Activated naive CD8-positive, alpha-beta T cell treated with anti-CD3 and anti-CD28 coated beads for 36 hours (primary cell): ENCODE measurements around the gene ZNF385A. TPM values are rescaled to one million over a fixed set of nuclear protein-coding genes. Genes with fewer than 3 reads are reported as not detected.

Experiments used
- DNase-seq: peaks from one replicate; pipeline ENCODE4 v3.0.0; 2021
- H3K27ac Mint-ChIP-seq: one replicate; pipeline ENCODE4 v1.8.0; 2022; ENCODE audit warnings: mild to moderate bottlenecking, moderate library complexity, mixed read lengths
- H3K27me3 Mint-ChIP-seq: one replicate; pipeline ENCODE4 v1.8.0; 2022; ENCODE audit warnings: mild to moderate bottlenecking, mixed read lengths
- H3K36me3 Mint-ChIP-seq: one replicate; pipeline ENCODE4 v1.8.0; 2021; ENCODE audit warnings: mild to moderate bottlenecking, mixed read lengths
- H3K4me1 Mint-ChIP-seq: one replicate; pipeline ENCODE4 v1.8.0; 2021; ENCODE audit warnings: mixed read lengths
- H3K4me3 Mint-ChIP-seq: one replicate; pipeline ENCODE4 v1.8.0; 2022; ENCODE audit warnings: mild to moderate bottlenecking, moderate library complexity, mixed read lengths
- H3K9me3 Mint-ChIP-seq: one replicate; pipeline ENCODE4 v1.8.0; 2022; ENCODE audit warnings: mixed read lengths
- total RNA-seq, 2 experiments: library from RNA; stranded (reverse); gene quantifications; one replicate each; pipeline ENCODE4 v1.2.3, GENCODE V29; 2021

The ZNF385A gene
- total RNA-seq, 2 experiments from 2014 or later, result 1.0 to 1.1 TPM

DNA sequence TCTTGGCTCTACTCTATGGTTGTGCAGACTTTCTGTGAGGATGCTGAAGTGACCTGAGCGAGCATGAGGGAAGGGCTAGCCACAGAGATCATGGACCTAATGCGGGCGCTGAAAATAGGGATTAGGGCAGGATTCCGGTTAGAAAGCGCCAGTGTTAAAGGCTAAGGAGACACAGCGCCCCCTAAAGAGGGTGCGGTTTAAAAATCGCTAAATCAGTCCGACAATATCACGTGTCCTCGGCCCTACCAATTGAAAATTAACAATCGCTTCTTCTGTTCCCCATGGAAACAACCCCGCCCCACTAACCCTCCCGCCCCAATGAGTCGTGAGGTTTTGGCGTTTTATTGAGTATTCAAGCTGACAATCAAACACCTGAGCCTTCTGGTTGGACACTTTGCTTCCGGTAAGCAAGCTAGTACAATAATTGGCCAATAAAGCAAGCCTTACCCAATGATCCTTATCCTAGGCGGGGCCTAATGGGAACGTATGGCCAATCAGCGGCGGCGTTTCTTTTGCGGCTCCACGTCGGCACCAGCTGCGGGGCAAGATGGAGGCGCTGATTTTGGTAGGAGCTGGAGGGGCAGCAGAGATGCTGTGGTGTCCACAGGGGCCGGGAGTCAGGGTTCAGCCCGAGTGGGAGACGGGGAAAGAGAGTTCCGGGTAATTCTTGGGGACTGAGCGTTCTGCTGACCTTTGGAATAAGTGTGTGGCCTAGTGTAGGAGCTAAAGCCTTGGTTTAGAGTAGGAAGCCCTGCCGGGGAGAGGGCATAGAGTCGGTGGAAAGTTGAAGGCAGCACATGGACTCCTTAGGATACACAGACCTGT, 59.7 kb downstream of the ZNF385A start, which contains the start of gene COPZ1:
COPZ1 (plus strand) TSS at position 515 of the 825 bp plus-strand sequence; CDS start at position 548, 33 bp downstream.
- H3K27ac Mint-ChIP-seq, result peak within 1 kb of the TSS; percentile 94
- H3K4me3 Mint-ChIP-seq, result peak within 1 kb of the TSS; percentile 97
- H3K9me3 Mint-ChIP-seq, result no peaks in the 10 kb centered on the region
- no peaks in the 10 kb centered on the region for H3K27me3 Mint-ChIP-seq
- H3K4me1 Mint-ChIP-seq, result peaks cover 31% of the 10 kb centered on the region
- peak; percentile 90 for DNase-seq
- H3K36me3 Mint-ChIP-seq, result peaks cover 2% of the 10 kb centered on the region

DNA sequence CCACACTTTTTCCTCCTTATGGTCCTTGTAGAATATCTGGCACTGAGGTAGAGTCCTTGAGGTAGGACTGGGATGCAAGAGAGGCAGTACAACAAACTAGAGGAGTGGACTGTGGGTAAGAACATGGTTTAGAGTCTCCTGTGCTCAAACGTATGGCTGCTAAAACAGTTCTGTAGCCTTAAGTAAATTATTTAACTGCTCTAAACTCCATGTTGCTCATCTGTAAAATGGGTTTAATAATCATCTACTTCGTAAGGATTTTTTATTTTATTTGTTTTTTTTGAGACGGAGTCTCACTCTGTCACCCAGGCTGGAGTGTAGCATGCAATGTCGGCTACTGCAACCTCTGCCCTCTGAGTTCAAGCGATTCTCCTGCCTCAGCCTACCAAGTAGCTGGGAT, 63.2 kb downstream of the ZNF385A start:
- Mint-ChIP-seq H3K27ac (no peak overlapping the region), H3K27me3 (no peaks in the 10 kb centered on the region), H3K4me3 (no peak overlapping the region), H3K36me3 (no peaks in the 10 kb centered on the region), H3K4me1 (peaks cover 7% of the 10 kb centered on the region), H3K9me3 (no peaks in the 10 kb centered on the region)
- no peak for DNase-seq

Other genes with a start within 250 kb of the ZNF385A start
- 10 to 100 TPM; 18.0 to 18.3 TPM for gene SMUG1, start 195.7 kb downstream of the ZNF385A start, total RNA-seq
- 100 to 1,000 TPM; 101 to 105 TPM for gene CBX5, start 104.6 kb downstream of the ZNF385A start, total RNA-seq
- gene HNRNPA1, start 104.0 kb downstream of the ZNF385A start, total RNA-seq, result 1,000 to 10,000 TPM; 2,335 to 2,367 TPM
- gene NFE2, start 83.7 kb downstream of the ZNF385A start, total RNA-seq, result not detected
- gene COPZ1, start 59.6 kb downstream of the ZNF385A start, total RNA-seq, result 100 to 1,000 TPM in 1 of 2 experiments, 10 to 100 TPM in 1; 96.3 to 102 TPM
- gene GPR84, start 20.2 kb downstream of the ZNF385A start, total RNA-seq, result 1 to 10 TPM in 1 of 2 experiments, under 1 TPM in 1; 0.62 to 1.2 TPM
- 10 to 100 TPM; 18.3 to 20.1 TPM for gene ITGA5, start 34.5 kb upstream of the ZNF385A start, total RNA-seq
- gene GTSF1, start 88.9 kb upstream of the ZNF385A start, total RNA-seq, result 1 to 10 TPM; 7.8 to 9.6 TPM
- gene NCKAP1L, start 113.0 kb upstream of the ZNF385A start, total RNA-seq, result 10 to 100 TPM; 72.6 to 73.1 TPM
- 10 to 100 TPM in 1 of 2 experiments, 1 to 10 TPM in 1; 9.6 to 10.7 TPM for gene PDE1B, start 164.9 kb upstream of the ZNF385A start, total RNA-seq
- gene PPP1R1A, start 203.9 kb upstream of the ZNF385A start, total RNA-seq, result not detected